ENCODE measurements around the gene HHATL.

DNA sequence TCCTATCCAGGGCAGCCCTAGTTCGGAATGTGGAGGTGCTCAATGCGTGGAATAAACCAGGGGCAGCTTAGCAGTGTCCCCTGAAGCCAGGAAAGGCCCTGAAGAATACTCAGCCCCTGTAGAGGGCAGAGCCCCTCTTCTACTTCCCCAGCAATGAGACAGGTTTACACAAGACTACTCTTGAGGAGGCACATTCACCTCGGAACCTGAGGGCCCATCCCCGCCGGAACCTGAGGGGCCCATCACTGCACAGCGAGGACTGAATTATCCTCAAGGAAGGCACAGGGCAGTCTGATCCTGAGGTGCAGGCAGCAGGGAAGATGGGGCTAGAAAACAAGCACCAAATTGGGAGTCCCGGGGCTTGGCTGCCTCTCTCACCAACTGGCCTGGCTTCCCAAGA lies 48.2 kb upstream of the HHATL start:
- TF ChIP-seq ZNF384 (IDR thresholded peaks at IDR 0.05) (no peak), TARDBP (IDR thresholded peaks at IDR 0.05) (no peak), NFRKB (IDR thresholded peaks at IDR 0.05) (no peak), SP1 (IDR thresholded peaks at IDR 0.05) (no peak), BHLHE40 (IDR thresholded peaks at IDR 0.05; ENCODE audit: borderline replicate concordance) (no peak)
